Lower lobe of right lung (tissue), 2 donors: ENCODE results near the gene MICALL1. TPM values are rescaled to one million over a fixed set of nuclear protein-coding genes. Genes with fewer than 3 reads are reported as not detected.
A peak's percentile ranks its signal among the peaks of the same experiment; 100 is the strongest.

ENCODE experiments used
- ATAC-seq, 2 donors: fragments of 200-7000 bp; cut with Tn5 transposase; one replicate each; pipeline ENCODE4 v1.9.1; 2020 to 2022; ENCODE audit warnings: mild to moderate bottlenecking in 2 of 2, moderate library complexity in 2 of 2
- DNase-seq: peaks from one replicate; pipeline ENCODE4 v3.0.0-alpha.2; 2020
- H3K27ac ChIP-seq: fragments of 200-600 bp; one replicate; pipeline ENCODE4 v1.8.0; 2022
- H3K27me3 ChIP-seq: fragments of 200-600 bp; one replicate; pipeline ENCODE4 v1.8.0; 2022; ENCODE audit warnings: low read depth
- H3K36me3 ChIP-seq: fragments of 200-600 bp; one replicate; pipeline ENCODE4 v1.8.0; 2022; ENCODE audit warnings: mild to moderate bottlenecking
- H3K4me1 ChIP-seq: fragments of 200-600 bp; one replicate; pipeline ENCODE4 v1.8.0; 2022
- H3K4me3 ChIP-seq: fragments of 200-600 bp; one replicate; pipeline ENCODE4 v1.8.0; 2022; ENCODE audit warnings: mild to moderate bottlenecking
- H3K9me3 ChIP-seq: fragments of 200-600 bp; one replicate; pipeline ENCODE4 v1.8.0; 2022
- CTCF ChIP-seq: fragments of 200-600 bp; IDR thresholded peaks from one replicate; pipeline ENCODE4 v1.8.0; 2022; ENCODE audit warnings: antibody characterized with exemption, mild to moderate bottlenecking
- intact Hi-C: fragments of 100-400 bp; cut with DNase I; formaldehyde crosslinking; loops from one replicate; pipeline ENCODE4 v1.11.0; 2022
- long read RNA-seq: library from polyadenylated mRNA; unstranded; transcript quantifications from one replicate; pipeline ENCODE4 v2.0.0, GENCODE V29; 2021
- total RNA-seq: library from RNA; stranded (reverse); fragmentation: NEBNext Ultra II Directional; extraction: Animal tissue kit (Norgen Biotek cat#: 25700); gene quantifications from one replicate; pipeline ENCODE4 v1.2.1, GENCODE V29; 2021
- donor health status: DM: no; HTN: yes; CAD: no; lungs with severe emphysema.

The MICALL1 gene
- 32.2 TPM for total RNA-seq
- long read RNA-seq, full-length matches to known transcripts, result 3 of 41 reads
- long read RNA-seq, partial matches to known transcripts, result 28 of 41 reads
- long read RNA-seq, other reads (novel, unspliced or antisense), result 10 of 41 reads

- H3K4me1 ChIP-seq, result peaks cover 25% of the 10 kb centered on the region
- ATAC-seq, result peak; percentile 92 to 93
- H3K27ac ChIP-seq, result peak within 1 kb of the TSS; percentile 76
- no peaks in the 10 kb centered on the region for H3K9me3 ChIP-seq
- no peaks in the 10 kb centered on the region for H3K27me3 ChIP-seq
- peak within 1 kb of the TSS; percentile 68 for H3K4me3 ChIP-seq
- TF ChIP-seq CTCF, result peak; percentile 8
- intact Hi-C loops, result no loop called here
- no peaks in the 10 kb centered on the region for H3K36me3 ChIP-seq
- peak; percentile 84 for DNase-seq
Measured at GRCh38 chr22:37905534-37906363, at the start of gene MICALL1. TSS of gene MICALL1 (plus strand) at chr22:37906297. CDS start at chr22:37906423, 126 bp downstream.

GRCh38 chr22:37860796-37861421 lies 45.2 kb upstream of the MICALL1 start:
- H3K36me3 ChIP-seq, result peaks cover 100% of the 10 kb centered on the region
- H3K27ac ChIP-seq, result peak overlapping the region; percentile 14
- H3K4me3 ChIP-seq, result no peak overlapping the region
- H3K9me3 ChIP-seq, result no peaks in the 10 kb centered on the region
- no peak for TF ChIP-seq CTCF
- ATAC-seq, result peak; percentile 87 to 88
- no peaks in the 10 kb centered on the region for H3K27me3 ChIP-seq
- no peak for DNase-seq
- intact Hi-C loops, result loop anchor here (10.0 kb wide), 1 partner anchor 46 kb away; no protein-coding TSS in a partner anchor
- H3K4me1 ChIP-seq, result peaks cover 23% of the 10 kb centered on the region

GRCh38 chr22:37862570-37863325 lies 43.3 kb upstream of the MICALL1 start:
- intact Hi-C loops, result loop anchor here (10.0 kb wide), 1 partner anchor 48 kb away; no protein-coding TSS in a partner anchor
- no peak for TF ChIP-seq CTCF
- Histone ChIP-seq H3K9me3 (no peaks in the 10 kb centered on the region), H3K4me3 (no peak overlapping the region), H3K27me3 (no peaks in the 10 kb centered on the region), H3K36me3 (peaks cover 99% of the 10 kb centered on the region), H3K4me1 (peaks cover 23% of the 10 kb centered on the region), H3K27ac (no peak overlapping the region)
- ATAC-seq, result no peak
- no peak for DNase-seq

- DNase-seq (no peak), ATAC-seq (no peak)
- no peak overlapping the region for H3K27ac ChIP-seq
- H3K4me1 ChIP-seq, result peaks cover 13% of the 10 kb centered on the region
- H3K9me3 ChIP-seq, result no peaks in the 10 kb centered on the region
- H3K4me3 ChIP-seq, result no peak overlapping the region
- intact Hi-C loops, result loop anchor here (10.0 kb wide), 1 partner anchor 51 kb away; no protein-coding TSS in a partner anchor
- TF ChIP-seq CTCF, result no peak
- H3K36me3 ChIP-seq, result peaks cover 98% of the 10 kb centered on the region
- H3K27me3 ChIP-seq, result no peaks in the 10 kb centered on the region
Measured at GRCh38 chr22:37865510-37865909, 40.6 kb upstream of the MICALL1 start.

GRCh38 chr22:37870273-37870672 lies 35.8 kb upstream of the MICALL1 start:
- TF ChIP-seq CTCF, result no peak
- Histone ChIP-seq H3K9me3 (no peaks in the 10 kb centered on the region), H3K27ac (no peak overlapping the region), H3K4me1 (no peaks in the 10 kb centered on the region), H3K27me3 (no peaks in the 10 kb centered on the region), H3K36me3 (peaks cover 98% of the 10 kb centered on the region), H3K4me3 (no peak overlapping the region)
- DNase-seq (no peak), ATAC-seq (no peak)
- intact Hi-C loops, result no loop called here
